Astrocyte of the cerebellum (primary cell): ENCODE data around the gene KRT6C.
"Not testable (repeated sequence)": the region's sequence is repeated elsewhere in the genome, so short reads cannot be mapped to it uniquely, and the experiment has no call there.

ENCODE experiments used
- DNase-seq: peaks from one replicate; pipeline ENCODE4 v3.0.0-alpha.2; 2011; ENCODE audit warnings: low read depth
- H3K4me3 ChIP-seq: 2 replicates; pipeline ENCODE4 v1.5.1; 2011; ENCODE audit warnings: mild to moderate bottlenecking, low read depth, low read length, moderate library complexity
- CTCF ChIP-seq: IDR thresholded peaks from 2 replicates; pipeline ENCODE4 v1.5.1; 2012; ENCODE audit warnings: low read length, low read depth, moderate library complexity, mild to moderate bottlenecking; ENCODE audit errors: missing control alignments
- in situ Hi-C: cut with HindIII; loops from 2 replicates; pipeline ENCODE4 v1.10.0; 2017; ENCODE audit warnings: low sequenced_read_pairs

Gene KRT6C

GRCh38 chr12:52454411-52455201 is 19.0 kb downstream of the KRT6C start:
- no peak for TF ChIP-seq CTCF
- H3K4me3 ChIP-seq, result no peak overlapping the region
- in situ Hi-C loops, result no loop called here
- no peak for DNase-seq

- no peak within 1 kb of the TSS for H3K4me3 ChIP-seq
- TF ChIP-seq CTCF, result no peak
- DNase-seq, result no peak
- in situ Hi-C loops, result no loop called here
These were observed 21.5 kb downstream of the KRT6C start, which contains the start of gene KRT6B for GRCh38 chr12:52452101-52452500. Gene KRT6B (minus strand): TSS chr12:52452146. CDS start chr12:52452078, 68 bp downstream.

- TF ChIP-seq CTCF, result no peak
These were observed 25.4 kb downstream of the KRT6C start for GRCh38 chr12:52448228-52448627.

GRCh38 chr12:52447196-52447595 is 26.4 kb downstream of the KRT6C start:
- H3K4me3 ChIP-seq, DNase-seq, in situ Hi-C loops: not testable (repeated sequence)

More at GRCh38 chr12:52448228-52448627, 25.4 kb downstream of the KRT6C start:
- DNase-seq, result no peak
- in situ Hi-C loops, result no loop called here
- H3K4me3 ChIP-seq, result no peak overlapping the region

GRCh38 chr12:52446367-52447045 is 27.1 kb downstream of the KRT6C start:
- DNase-seq, result no peak
- no peak for TF ChIP-seq CTCF
- in situ Hi-C loops, result no loop called here
- no peak overlapping the region for H3K4me3 ChIP-seq

GRCh38 chr12:52445876-52446275 is 27.7 kb downstream of the KRT6C start:
- no peak for DNase-seq
- no peak for TF ChIP-seq CTCF
- in situ Hi-C loops, result no loop called here
- H3K4me3 ChIP-seq, result no peak overlapping the region
